Spleen (tissue), 13 donors: Measurements from ENCODE around the gene NEDD9. TPM values are rescaled to one million over a fixed set of nuclear protein-coding genes. Genes with fewer than 3 reads are reported as not detected.

Source experiments
- DNase-seq: peaks from one replicate; pipeline ENCODE4 v3.0.0-alpha.2; 2020
- H3K27ac ChIP-seq, 8 donors: fragments of 200-600 bp; sonication (generic) in 7 of 8; 1 replicate in 4 of 8; 2 replicates in 4 of 8; pipeline versions ENCODE4 v1.5.0 to v1.8.0; 2016 to 2021; ENCODE audit warnings: inconsistent platforms in 4 of 8, mild to moderate bottlenecking in 4 of 8, moderate library complexity in 1 of 8
- H3K27me3 ChIP-seq, 7 donors: fragments of 200-600 bp; sonication (generic) in 6 of 7; replicated peaks in 1 of 7; 1 replicate in 4 of 7; 2 replicates in 3 of 7; pipeline versions ENCODE4 v1.5.0 to v1.8.0; 2016 to 2021; ENCODE audit warnings: inconsistent platforms in 3 of 7, mild to moderate bottlenecking in 1 of 7
- H3K36me3 ChIP-seq, 6 donors: fragments of 200-600 bp; sonication (generic) in 5 of 6; 1 replicate in 4 of 6; 2 replicates in 2 of 6; pipeline versions ENCODE4 v1.5.0 to v1.8.0; 2016 to 2021; ENCODE audit warnings: inconsistent platforms in 2 of 6
- H3K4me1 ChIP-seq, 6 donors: fragments of 200-600 bp; sonication (generic) in 5 of 6; 1 replicate in 3 of 6; 2 replicates in 3 of 6; pipeline versions ENCODE4 v1.5.0 to v1.8.0; 2016 to 2021; ENCODE audit warnings: inconsistent platforms in 3 of 6
- H3K4me3 ChIP-seq, 8 donors: fragments of 200-600 bp; sonication (generic) in 7 of 8; 1 replicate in 4 of 8; 2 replicates in 4 of 8; pipeline versions ENCODE4 v1.5.0 to v1.8.0; 2016 to 2021; ENCODE audit warnings: inconsistent platforms in 4 of 8, mild to moderate bottlenecking in 4 of 8, moderate library complexity in 2 of 8
- H3K9me3 ChIP-seq, 8 donors: fragments of 200-600 bp; sonication (generic) in 7 of 8; 1 replicate in 4 of 8; 2 replicates in 4 of 8; pipeline versions ENCODE4 v1.5.0 to v1.8.0; 2016 to 2021; ENCODE audit warnings: inconsistent platforms in 4 of 8
- CTCF ChIP-seq, 11 experiments: fragments of 200-600 bp in 7 of 11; fragments of 450-650 bp in 4 of 11; sonication (generic) in 4 of 11; IDR thresholded peaks in 8 of 11; conservative IDR thresholded peaks in 3 of 11; 1 replicate in 7 of 11; 2 replicates in 4 of 11; pipeline versions ENCODE4 v1.4.0 to v1.8.0; 2016 to 2021; ENCODE audit warnings: antibody characterized with exemption in 11 of 11, inconsistent platforms in 4 of 11, mild to moderate bottlenecking in 1 of 11
- POLR2A ChIP-seq, 3 donors: fragments of 450-650 bp; IDR thresholded peaks; one replicate each; pipeline ENCODE4 v1.5.1; 2017; ENCODE audit warnings: antibody characterized with exemption in 3 of 3, mild to moderate bottlenecking in 1 of 3
- POLR2AphosphoS5 ChIP-seq, 3 donors: sonication (generic); formaldehyde crosslinking; IDR thresholded peaks; one replicate each; pipeline ENCODE4 v1.5.1; 2017; ENCODE audit warnings: antibody characterized with exemption in 3 of 3
- WGBS, 5 donors: extraction: QIAGEN DNeasy Blood & Tissue Kit in 3 of 5; methylation state at CpG; one replicate each; pipeline versions ENCODE4 v1.1.5 to v1.1.7; 2013 to 2018; 5-methylcytosine and 5-hydroxymethylcytosine counted together
- intact Hi-C: fragments of 100-400 bp; cut with DNase I; formaldehyde crosslinking; loops from one replicate; pipeline ENCODE4 v1.15.0; 2023; ENCODE audit warnings: low total_unique reads
- long read RNA-seq, 2 donors: transcript quantifications; one replicate each; lab custom pipeline, GENCODE V29; 2026
- polyA plus RNA-seq, 3 donors: library from polyadenylated mRNA; stranded (reverse); fragments of 200-250 nt; gene quantifications; one replicate each; pipeline ENCODE4 v1.2.1, GENCODE V29; 2013
- total RNA-seq, 7 donors: library from RNA; depleted of rRNA in 3 of 7; stranded (reverse); fragments of >200 nt in 3 of 7; fragmentation: NEBNext Ultra II Directional in 4 of 7; extraction: Animal tissue kit (Norgen Biotek cat#: 25700) in 4 of 7; gene quantifications; one replicate each; pipeline versions ENCODE4 v1.1.0 to v1.2.1, GENCODE V29; 2016 to 2021
- donor health status: healthy with polysubstance abuse.
- donor health status: DM: no; HTN: no; CAD: no; lungs with moderate emphysema.
- donor health status: DM: no; HTN: no; CAD: no.
- donor health status: Bipolar disorder and iron deficiency.
- donor health status: healthy.
- donor health status: DM: no; HTN: no; CAD: no.
- donor health status: DM: yes; HTN: yes; CAD: no.

The NEDD9 gene
- 100 to 1,000 TPM in 6 of 7 donors, 10 to 100 TPM in 1; 94.1 to 208 (median 124) TPM for total RNA-seq
- 10 to 100 TPM; 16.1 to 21.3 (median 18.2) TPM for polyA plus RNA-seq
- long read RNA-seq, donor 1, full-length matches to known transcripts: 4 of 4 reads
- long read RNA-seq, donor 1, partial matches to known transcripts: 0 of 4 reads
- long read RNA-seq, donor 1, other reads (novel, unspliced or antisense): 0 of 4 reads
- long read RNA-seq, donor 2, partial matches to known transcripts: 0 of 4 reads
- long read RNA-seq, donor 2, other reads (novel, unspliced or antisense): 0 of 4 reads

- peak; percentile 97 to 100 (median 99) for TF ChIP-seq POLR2AphosphoS5 (IDR thresholded peaks at IDR 0.05)
- peak; percentile 28 to 95 (median 49) for TF ChIP-seq POLR2A (IDR thresholded peaks at IDR 0.05)
- TF ChIP-seq CTCF (IDR thresholded peaks at IDR 0.05 in 8 of 11, conservative IDR thresholded peaks at IDR 0.05 in 3 of 11): peak in 1 of 11 experiments; percentile 24
- intact Hi-C loops: no loop called here
- WGBS, 5 donors: 1% methylated on average over 21 to 24 of the region's 24 CpGs
- peaks cover 0 to 7% (median 0%) of the 10 kb centered on the region in 6 donors for H3K36me3 ChIP-seq
- H3K4me1 ChIP-seq: peaks cover 21 to 96% (median 49%) of the 10 kb centered on the region in 6 donors
- H3K27ac ChIP-seq: peak within 1 kb of the TSS; percentile 82 to 89 (median 86)
- H3K27me3 ChIP-seq: no peaks in the 10 kb centered on the region
- no peaks in the 10 kb centered on the region for H3K9me3 ChIP-seq
- H3K4me3 ChIP-seq: peak within 1 kb of the TSS; percentile 49 to 75 (median 53)
- DNase-seq: peak; percentile 99
Measured at GRCh38 chr6:11232193-11232769, at the start of gene NEDD9. Gene NEDD9, minus strand, starts transcription at chr6:11232668. Its CDS starts 153 bp downstream, at chr6:11232515.

- Histone ChIP-seq H3K4me1 (peaks cover 0 to 27% (median 14%) of the 10 kb centered on the region in 6 donors), H3K27ac (no peak overlapping the region), H3K9me3 (peaks cover 0 to 15% (median 13%) of the 10 kb centered on the region in 8 donors), H3K36me3 (peaks cover 0 to 33% (median 0%) of the 10 kb centered on the region in 6 donors), H3K4me3 (no peak overlapping the region), H3K27me3 (no peaks in the 10 kb centered on the region)
- 75 to 91% (median 88%) methylated on average over 2 of the region's 2 CpGs for WGBS, 5 donors
- no peak for DNase-seq
- no peak for TF ChIP-seq CTCF (IDR thresholded peaks at IDR 0.05 in 8 of 11, conservative IDR thresholded peaks at IDR 0.05 in 3 of 11)
- intact Hi-C loops: no loop called here
Measured at GRCh38 chr6:11282245-11282644, 49.8 kb upstream of the NEDD9 start.

- DNase-seq: no peak
- H3K4me1 ChIP-seq: peaks cover 4 to 45% (median 33%) of the 10 kb centered on the region in 6 donors
- no peak overlapping the region for H3K27ac ChIP-seq
- no peak for TF ChIP-seq CTCF (IDR thresholded peaks at IDR 0.05 in 8 of 11, conservative IDR thresholded peaks at IDR 0.05 in 3 of 11)
- no peak for TF ChIP-seq POLR2AphosphoS5 (IDR thresholded peaks at IDR 0.05)
- TF ChIP-seq POLR2A (IDR thresholded peaks at IDR 0.05): no peak
- no peaks in the 10 kb centered on the region for H3K27me3 ChIP-seq
- 78 to 94% (median 79%) methylated on average over 4 of the region's 4 CpGs for WGBS, 5 donors
- H3K36me3 ChIP-seq: peaks cover 0 to 30% (median 0%) of the 10 kb centered on the region in 6 donors
- no peak overlapping the region for H3K4me3 ChIP-seq
- intact Hi-C loops: no loop called here
- no peaks in the 10 kb centered on the region for H3K9me3 ChIP-seq
Measured at GRCh38 chr6:11280394-11280793, 47.9 kb upstream of the NEDD9 start.

- no peaks in the 10 kb centered on the region for H3K9me3 ChIP-seq
- intact Hi-C loops: no loop called here
- H3K27ac ChIP-seq: no peak overlapping the region
- no peak for DNase-seq
- peaks cover 0 to 30% (median 0%) of the 10 kb centered on the region in 6 donors for H3K36me3 ChIP-seq
- H3K4me3 ChIP-seq: no peak overlapping the region
- peaks cover 4 to 56% (median 39%) of the 10 kb centered on the region in 6 donors for H3K4me1 ChIP-seq
- H3K27me3 ChIP-seq: no peaks in the 10 kb centered on the region
- WGBS, 5 donors: 98 to 99% (median 98%) methylated on average over 17 of the region's 17 CpGs
- TF ChIP-seq POLR2AphosphoS5 (IDR thresholded peaks at IDR 0.05) (peak in 1 of 3 donors; percentile 21), POLR2A (IDR thresholded peaks at IDR 0.05) (no peak), CTCF (IDR thresholded peaks at IDR 0.05 in 8 of 11, conservative IDR thresholded peaks at IDR 0.05 in 3 of 11) (no peak)
Measured at GRCh38 chr6:11279284-11279689, 46.8 kb upstream of the NEDD9 start.
